ENCODE data around the gene KCNIP4. TPM values are rescaled to one million over a fixed set of nuclear protein-coding genes. Genes with fewer than 3 reads are reported as not detected.

KCNIP4 gene
- total RNA-seq, 4 donors from 2014 or later = 0.19 TPM; not detected in 3

GRCh38 chr4:21083413-21083812 is 865.2 kb downstream of the KCNIP4 start:
- TF ChIP-seq CTCF (IDR thresholded peaks at IDR 0.05) = no peak
- TF ChIP-seq POLR2A (IDR thresholded peaks at IDR 0.05) = no peak
- Histone ChIP-seq H3K9me3 (no peaks in the 10 kb centered on the region), H3K27ac (no peak overlapping the region), H3K4me1 (no peaks in the 10 kb centered on the region), H3K36me3 (no peaks in the 10 kb centered on the region), H3K4me3 (no peak overlapping the region), H3K27me3 (no peaks in the 10 kb centered on the region)
- intact Hi-C loops (cut with DNase I) = no loop called here
- DNase-seq = no peak

- H3K9me3 ChIP-seq = no peaks in the 10 kb centered on the region
- no peak for DNase-seq
- H3K36me3 ChIP-seq = no peaks in the 10 kb centered on the region
- no peak overlapping the region for H3K4me3 ChIP-seq
- no peaks in the 10 kb centered on the region for H3K27me3 ChIP-seq
- WGBS, 2 donors = 59 to 71% methylated on average over 2 of the region's 2 CpGs
- no peaks in the 10 kb centered on the region for H3K4me1 ChIP-seq
- intact Hi-C loops (cut with DNase I) = no loop called here
- no peak overlapping the region for H3K27ac ChIP-seq
- TF ChIP-seq CTCF (IDR thresholded peaks at IDR 0.05) (no peak), POLR2A (IDR thresholded peaks at IDR 0.05) (no peak)
Observed at GRCh38 chr4:21077967-21078366, 870.6 kb downstream of the KCNIP4 start.

- H3K27me3 ChIP-seq = no peaks in the 10 kb centered on the region
- intact Hi-C loops (cut with DNase I) = no loop called here
- no peaks in the 10 kb centered on the region for H3K9me3 ChIP-seq
- no peak for DNase-seq
- TF ChIP-seq POLR2A (IDR thresholded peaks at IDR 0.05) = no peak
- no peak for TF ChIP-seq CTCF (IDR thresholded peaks at IDR 0.05)
- no peaks in the 10 kb centered on the region for H3K4me1 ChIP-seq
- H3K4me3 ChIP-seq = no peak overlapping the region
- no peak overlapping the region for H3K27ac ChIP-seq
- WGBS, 2 donors = 83 to 100% methylated on average over 1 of the region's 1 CpG
- H3K36me3 ChIP-seq = no peaks in the 10 kb centered on the region
Observed at GRCh38 chr4:21067351-21067750, 881.2 kb downstream of the KCNIP4 start.

GRCh38 chr4:21061902-21062301 is 886.7 kb downstream of the KCNIP4 start:
- WGBS, 2 donors = 44 to 46% methylated on average over 1 of the region's 1 CpG
- no peaks in the 10 kb centered on the region for H3K27me3 ChIP-seq
- no peak for DNase-seq
- no peak overlapping the region for H3K27ac ChIP-seq
- H3K4me3 ChIP-seq = no peak overlapping the region
- TF ChIP-seq CTCF (IDR thresholded peaks at IDR 0.05) (no peak), POLR2A (IDR thresholded peaks at IDR 0.05) (no peak)
- H3K9me3 ChIP-seq = no peaks in the 10 kb centered on the region
- no peaks in the 10 kb centered on the region for H3K4me1 ChIP-seq
- no peaks in the 10 kb centered on the region for H3K36me3 ChIP-seq
- intact Hi-C loops (cut with DNase I) = no loop called here

- TF ChIP-seq POLR2A (IDR thresholded peaks at IDR 0.05) (no peak), CTCF (IDR thresholded peaks at IDR 0.05) (no peak)
- Histone ChIP-seq H3K36me3 (no peaks in the 10 kb centered on the region), H3K27ac (no peak overlapping the region), H3K4me3 (no peak overlapping the region), H3K27me3 (no peaks in the 10 kb centered on the region), H3K4me1 (no peaks in the 10 kb centered on the region), H3K9me3 (no peaks in the 10 kb centered on the region)
- intact Hi-C loops (cut with DNase I) = no loop called here
- no peak for DNase-seq
- 86 to 88% methylated on average over 1 of the region's 1 CpG for WGBS, 2 donors
Observed at GRCh38 chr4:21046141-21046540, 902.4 kb downstream of the KCNIP4 start.
